HepG2 (cell line): ENCODE data around the gene HYDIN. TPM values are rescaled to one million over a fixed set of nuclear protein-coding genes. Genes with fewer than 3 reads are reported as not detected.

Experiments used
- ATAC-seq: fragments of 200-7000 bp; cut with Tn5 transposase; 3 replicates; pipeline ENCODE4 v1.9.1; 2020; ENCODE audit warnings: mild to moderate bottlenecking, moderate library complexity
- BruUV-seq: library from RNA; stranded (reverse); fragments of 400-500 nt; replicated peaks from 2 replicates; lab custom pipeline; 2021; lab: Mats Ljungman, UMichigan
- CTCF ChIA-PET: fragments of 300-600 bp; formaldehyde crosslinking; extraction: SDS; loops from one replicate; lab custom pipeline; 2021; ENCODE audit warnings: low total read pairs, inconsistent platforms, low intra/inter-chr PET ratio; lab: Yijun Ruan, JAX
- POLR2A ChIA-PET: fragments of 350-600 bp; sonication (Branson Sonifier 250); formaldehyde crosslinking; loops from one replicate; lab custom pipeline; 2020; ENCODE audit warnings: antibody characterized with exemption, inconsistent platforms; lab: Yijun Ruan, JAX
- DNase-seq: peaks from one replicate; pipeline ENCODE4 v3.0.0-alpha.2; 2015; ENCODE audit warnings: low spot score
- FAIRE-seq: peaks from 3 replicates; lab custom pipeline; 2011; peaks lifted over from hg19 to GRCh38; lab: Jason Lieb, UNC
- H2AFZ ChIP-seq: one replicate; pipeline ENCODE4 v1.6.1; 2011; ENCODE audit warnings: low read length, inconsistent platforms
- H3K27ac ChIP-seq: fragments of 300-600 bp; 3 replicates; pipeline ENCODE4 v1.8.0; 2011; ENCODE audit warnings: mixed run types, mild to moderate bottlenecking, mixed read lengths, low read length, inconsistent platforms; ENCODE audit not compliant: insufficient read depth; ENCODE audit errors: extremely low read length
- H3K27me3 ChIP-seq, 2 experiments: fragments of 200-600 bp in 1 of 2; 2 replicates in 1 of 2; 3 replicates in 1 of 2; pipeline versions ENCODE4 v1.6.0 to v1.8.0; 2011; ENCODE audit warnings: low read length in 2 of 2, mild to moderate bottlenecking in 2 of 2, moderate library complexity in 2 of 2, inconsistent platforms in 1 of 2; ENCODE audit not compliant: insufficient read depth in 2 of 2, control insufficient read depth in 1 of 2
- H3K36me3 ChIP-seq, 2 experiments: fragments of 200-600 bp in 1 of 2; replicated peaks in 1 of 2; 2 replicates in 1 of 2; 3 replicates in 1 of 2; pipeline versions ENCODE4 v1.5.1 to v1.8.0; 2011; ENCODE audit warnings: low read length in 2 of 2, inconsistent platforms in 1 of 2; ENCODE audit not compliant: insufficient read depth in 2 of 2, control insufficient read depth in 1 of 2
- H3K4me1 ChIP-seq: 2 replicates; pipeline ENCODE4 v1.5.1; 2012; ENCODE audit warnings: low read length, inconsistent platforms; ENCODE audit not compliant: insufficient read depth
- H3K4me2 ChIP-seq: 2 replicates; pipeline ENCODE4 v1.6.0; 2011; ENCODE audit warnings: low read depth, low read length, inconsistent platforms
- H3K4me3 ChIP-seq, 3 experiments: fragments of 200-600 bp in 1 of 3; sonication (generic), shearing (Covaris generic) in 1 of 3; replicated peaks in 1 of 3; 2 replicates each; pipeline ENCODE4 v1.5.1; 2011 to 2016; ENCODE audit warnings: low read length in 3 of 3, inconsistent platforms in 2 of 3, low read depth in 2 of 3, mild to moderate bottlenecking in 2 of 3, control low read depth in 1 of 3, mixed read lengths in 1 of 3; ENCODE audit not compliant: insufficient read depth in 1 of 3
- H3K79me2 ChIP-seq: one replicate; pipeline ENCODE4 v1.6.1; 2011; ENCODE audit warnings: low read length, inconsistent platforms; ENCODE audit not compliant: insufficient read depth
- H3K9ac ChIP-seq: 2 replicates; pipeline ENCODE4 v1.6.0; 2011; ENCODE audit warnings: mild to moderate bottlenecking, low read depth, low read length, inconsistent platforms; ENCODE audit not compliant: insufficient read depth
- H3K9me3 ChIP-seq: 2 replicates; pipeline ENCODE4 v1.5.1; 2012; ENCODE audit warnings: mild to moderate bottlenecking, low read length
- H4K20me1 ChIP-seq: 2 replicates; pipeline ENCODE4 v1.6.0; 2011; ENCODE audit warnings: inconsistent platforms, mild to moderate bottlenecking, low read length, moderate library complexity; ENCODE audit not compliant: insufficient read depth
- AKAP8 ChIP-seq: sonication (generic); formaldehyde crosslinking; IDR thresholded peaks from 2 replicates; pipeline ENCODE4 v1.5.1; 2020; ENCODE audit warnings: mild to moderate bottlenecking, missing genetic modification reagents
- GTF2F1 ChIP-seq: fragments of 150-350 bp; IDR thresholded peaks from 2 replicates; pipeline ENCODE4 v1.6.1; 2014; ENCODE audit warnings: low read length
- HNRNPUL1 ChIP-seq: fragments of 200-400 bp; formaldehyde crosslinking; IDR thresholded peaks from 2 replicates; pipeline ENCODE4 v1.6.1; 2017; ENCODE audit warnings: low read depth, mild to moderate bottlenecking, low read length, moderate library complexity
- KAT8 ChIP-seq: IDR thresholded peaks from 2 replicates; pipeline ENCODE4 v1.6.1; 2016; ENCODE audit warnings: missing genetic modification reagents, missing compliant biosample characterization
- MBD4 ChIP-seq: IDR thresholded peaks from 2 replicates; pipeline ENCODE4 v1.6.1; 2012; ENCODE audit warnings: low read length, inconsistent platforms, borderline replicate concordance
- NRL ChIP-seq: sonication (generic); formaldehyde crosslinking; IDR thresholded peaks from 2 replicates; pipeline ENCODE4 v1.5.0; 2020; ENCODE audit warnings: missing genetic modification reagents, mild to moderate bottlenecking, moderate library complexity, borderline replicate concordance
- PRMT3 ChIP-seq: sonication (generic); formaldehyde crosslinking; IDR thresholded peaks from 2 replicates; pipeline ENCODE4 v1.8.1; 2022; ENCODE audit warnings: low read depth, mild to moderate bottlenecking, moderate library complexity, missing genetic modification reagents, borderline replicate concordance
- SAFB2 ChIP-seq: sonication (generic); formaldehyde crosslinking; IDR thresholded peaks from 2 replicates; pipeline ENCODE4 v1.5.1; 2020; ENCODE audit warnings: missing genetic modification reagents, low read depth, mild to moderate bottlenecking, borderline replicate concordance
- SMARCC2 ChIP-seq: fragments of 450-650 bp; IDR thresholded peaks from 2 replicates; pipeline ENCODE4 v1.6.1; 2017; ENCODE audit warnings: antibody characterized with exemption, mild to moderate bottlenecking
- SMARCE1 ChIP-seq: fragments of 450-650 bp; IDR thresholded peaks from 2 replicates; pipeline ENCODE4 v1.6.1; 2017; ENCODE audit warnings: borderline replicate concordance
- TGIF2 ChIP-seq: IDR thresholded peaks from 2 replicates; pipeline ENCODE4 v1.6.1; 2016; ENCODE audit warnings: control low read depth, missing compliant biosample characterization
- ZBTB21 ChIP-seq: sonication (generic); formaldehyde crosslinking; IDR thresholded peaks from 2 replicates; pipeline ENCODE4 v1.4.0; 2020; ENCODE audit warnings: missing genetic modification reagents
- ZFP36L1 ChIP-seq: sonication (generic); formaldehyde crosslinking; IDR thresholded peaks from 2 replicates; pipeline ENCODE4 v1.8.0; 2022; ENCODE audit warnings: mild to moderate bottlenecking, missing genetic modification reagents, moderate library complexity
- ZMYM2 ChIP-seq: sonication (generic); formaldehyde crosslinking; IDR thresholded peaks from 2 replicates; pipeline ENCODE4 v1.8.0; 2022; ENCODE audit warnings: mild to moderate bottlenecking, missing genetic modification reagents
- ZNF264 ChIP-seq: sonication (generic); formaldehyde crosslinking; IDR thresholded peaks from 2 replicates; pipeline ENCODE4 v1.4.0; 2020; ENCODE audit warnings: missing genetic modification reagents
- ZNF343 ChIP-seq: sonication (generic); formaldehyde crosslinking; IDR thresholded peaks from 2 replicates; pipeline ENCODE4 v1.4.0; 2020; ENCODE audit warnings: mild to moderate bottlenecking, missing genetic modification reagents
- ZNF510 ChIP-seq: sonication (generic); formaldehyde crosslinking; IDR thresholded peaks from 2 replicates; pipeline ENCODE4 v1.4.0; 2020; ENCODE audit warnings: low read depth, mild to moderate bottlenecking, missing genetic modification reagents
- ZNF557 ChIP-seq: sonication (generic); formaldehyde crosslinking; IDR thresholded peaks from 2 replicates; pipeline ENCODE4 v1.4.0; 2020; ENCODE audit warnings: missing genetic modification reagents
- ZNF670 ChIP-seq: sonication (generic); formaldehyde crosslinking; IDR thresholded peaks from 2 replicates; pipeline ENCODE4 v1.8.0; 2022; ENCODE audit warnings: mild to moderate bottlenecking, missing genetic modification reagents, borderline replicate concordance
- ZNF776 ChIP-seq: sonication (generic); formaldehyde crosslinking; IDR thresholded peaks from 2 replicates; pipeline ENCODE4 v1.4.0; 2020; ENCODE audit warnings: mild to moderate bottlenecking, missing genetic modification reagents
- ZNF800 ChIP-seq: sonication (generic); formaldehyde crosslinking; IDR thresholded peaks from 2 replicates; pipeline ENCODE4 v1.4.0; 2020; ENCODE audit warnings: missing genetic modification reagents
- ZSCAN30 ChIP-seq: sonication (generic); formaldehyde crosslinking; IDR thresholded peaks from 2 replicates; pipeline ENCODE4 v1.5.0; 2020; ENCODE audit warnings: mild to moderate bottlenecking, missing genetic modification reagents
- ZSCAN5A ChIP-seq: sonication (generic); formaldehyde crosslinking; IDR thresholded peaks from 2 replicates; pipeline ENCODE4 v1.8.0; 2022; ENCODE audit warnings: mild to moderate bottlenecking, missing genetic modification reagents, borderline replicate concordance
- WGBS: methylation state at CpG from one replicate; pipeline ENCODE4 v1.1.6; 2017; ENCODE audit warnings: low lambda C conversion rate; 5-methylcytosine and 5-hydroxymethylcytosine counted together
- in situ Hi-C: cut with HindIII; loops from 2 replicates; pipeline ENCODE4 v1.10.0; 2017; ENCODE audit warnings: low pct_unique_long_range_greater_than_20kb; ENCODE audit not compliant: extremely low pct_ligation_motif_present
- intact Hi-C: fragments of 100-400 bp; cut with micrococcal nuclease; formaldehyde crosslinking; loops from one replicate; pipeline ENCODE4 v1.10.0; 2022; ENCODE audit not compliant: unreplicated experiment
- polyA plus RNA-seq, 8 experiments: library from polyadenylated mRNA; depleted of rRNA in 3 of 8; stranded (reverse) in 7 of 8; unstranded in 1 of 8; fragments of >200 nt; fragmentation: Illumina TruSeq in 4 of 8; extraction: Trizol in 4 of 8; gene quantifications; 2 replicates each; pipeline versions ENCODE4 v1.2.1 to v1.2.3, GENCODE V29; 2011 to 2016; ENCODE audit warnings: low read depth in 4 of 8, missing spikeins in 1 of 8, mixed read lengths in 1 of 8; ENCODE audit not compliant: insufficient read depth in 1 of 8
- total RNA-seq, 5 experiments: library from RNA; depleted of rRNA; stranded (reverse); fragments of >200 nt; fragmentation: Illumina TruSeq; extraction: Trizol; gene quantifications; 2 replicates each; pipeline ENCODE4 v1.2.3, GENCODE V29; 2016; ENCODE audit warnings: low read depth in 1 of 5
- TF ChIP-seq, protein P1 (sequence below): sonication (generic); formaldehyde crosslinking; conservative IDR thresholded peaks from 2 replicates; pipeline ENCODE4 v1.4.0; 2020; ENCODE audit warnings: missing genetic modification reagents

Gene HYDIN
- total and polyA plus RNA-seq, 2 of the 13 experiments (the other 11 are each of a cell fraction or from before 2014, with no cell fraction given), result not detected

DNA sequence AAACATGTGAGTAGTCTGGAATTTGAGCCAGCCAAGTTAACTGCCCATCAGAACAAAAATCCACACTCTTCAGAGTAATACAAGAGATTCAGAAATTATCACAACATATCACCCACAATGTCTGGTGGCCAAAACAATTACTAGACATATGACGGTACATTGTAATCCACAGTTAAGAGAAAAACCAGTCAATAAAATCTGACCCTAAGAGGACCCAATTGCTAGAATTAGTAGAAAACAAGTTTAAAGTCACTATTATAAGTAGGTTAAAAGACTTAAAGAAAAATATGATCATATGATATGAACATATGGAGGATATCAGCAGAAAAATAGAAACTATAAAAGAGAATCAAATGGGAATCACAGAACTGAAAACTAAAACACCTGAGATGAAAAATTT, 42.9 kb upstream of the HYDIN start (continued):
- TF ChIP-seq PRMT3 (CRISPR knock-in tag), result no peak
- TF ChIP-seq ZSCAN5A (CRISPR knock-in tag), result no peak
- no peak for TF ChIP-seq HNRNPUL1
- TF ChIP-seq SMARCC2, result no peak

DNA sequence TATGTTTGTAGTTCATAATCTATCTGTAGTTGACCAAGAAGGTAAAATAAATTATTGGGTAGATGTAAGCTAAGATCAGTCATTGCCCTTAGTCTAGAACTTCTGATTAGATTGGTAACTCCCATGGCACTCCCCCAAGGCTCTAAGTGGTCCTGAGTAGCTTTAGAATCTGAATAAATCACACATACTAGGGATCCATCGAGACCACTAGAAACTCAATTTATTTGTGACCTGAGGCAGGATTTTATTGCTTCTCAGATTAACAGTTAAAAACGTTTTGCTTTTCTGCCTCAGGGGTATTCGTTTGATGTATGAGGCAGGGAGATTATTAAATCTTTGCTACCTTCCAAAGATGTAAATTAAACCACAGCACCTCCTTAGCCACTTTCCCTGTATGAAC, 33.8 kb upstream of the HYDIN start:
- peaks cover 0 to 19% of the 10 kb centered on the region in 2 experiments; a peak in 2 of 5 replicates for H3K27me3 ChIP-seq
- no peak for TF ChIP-seq ZNF800 (CRISPR knock-in tag)
- TF ChIP-seq TGIF2 (CRISPR knock-in tag), result no peak
- TF ChIP-seq, protein P1, sequence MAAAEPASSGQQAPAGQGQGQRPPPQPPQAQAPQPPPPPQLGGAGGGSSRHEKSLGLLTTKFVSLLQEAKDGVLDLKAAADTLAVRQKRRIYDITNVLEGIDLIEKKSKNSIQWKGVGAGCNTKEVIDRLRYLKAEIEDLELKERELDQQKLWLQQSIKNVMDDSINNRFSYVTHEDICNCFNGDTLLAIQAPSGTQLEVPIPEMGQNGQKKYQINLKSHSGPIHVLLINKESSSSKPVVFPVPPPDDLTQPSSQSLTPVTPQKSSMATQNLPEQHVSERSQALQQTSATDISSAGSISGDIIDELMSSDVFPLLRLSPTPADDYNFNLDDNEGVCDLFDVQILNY (CRISPR knock-in tag), result no peak
- no peak for TF ChIP-seq ZMYM2
- TF ChIP-seq MBD4, result no peak
- no peak for TF ChIP-seq SAFB2 (CRISPR knock-in tag)
- no peak for TF ChIP-seq NRL (CRISPR knock-in tag)
- no peak for TF ChIP-seq ZNF776 (CRISPR knock-in tag)
- TF ChIP-seq ZFP36L1, result no peak
- no peak for TF ChIP-seq SMARCE1
- TF ChIP-seq GTF2F1, result no peak
- TF ChIP-seq ZSCAN30 (CRISPR knock-in tag), result no peak
- no peak for TF ChIP-seq ZBTB21 (CRISPR knock-in tag)
- no peak for TF ChIP-seq AKAP8 (CRISPR knock-in tag)
- no peak for TF ChIP-seq ZNF343 (CRISPR knock-in tag)
- no peak for TF ChIP-seq ZNF557 (CRISPR knock-in tag)
- TF ChIP-seq ZNF510, result no peak
- TF ChIP-seq ZNF670, result no peak
- no peak for TF ChIP-seq KAT8
- TF ChIP-seq ZNF264 (CRISPR knock-in tag), result no peak
- no peak overlapping the region for H3K27ac ChIP-seq
- no peak overlapping the region for H2AFZ ChIP-seq
- ATAC-seq (no peak), DNase-seq (no peak), FAIRE-seq (no peak)
- no peaks in the 10 kb centered on the region for H4K20me1 ChIP-seq
- H3K36me3 ChIP-seq, result no peaks in the 10 kb centered on the region
- no peaks in the 10 kb centered on the region for H3K4me1 ChIP-seq
- no TSS peak for BruUV-seq
- H3K4me3 ChIP-seq, result no peak overlapping the region
- no peaks in the 10 kb centered on the region for H3K9me3 ChIP-seq
- intact Hi-C loops (no loop called here), in situ Hi-C loops (no loop called here)
- 7% methylated on average over 3 of the region's 3 CpGs for WGBS
- ChIA-PET POLR2A (no interaction called here), CTCF (no interaction called here)
- H3K79me2 ChIP-seq, result no peaks in the 10 kb centered on the region
- no peak overlapping the region for H3K9ac ChIP-seq
- H3K4me2 ChIP-seq, result no peak overlapping the region
